Left cardiac atrium (tissue), 4 donors: ENCODE measurements around the gene KCNC1. TPM values are rescaled to one million over a fixed set of nuclear protein-coding genes. Genes with fewer than 3 reads are reported as not detected.

Experiments used
- ATAC-seq, 2 donors: fragments of 200-7000 bp; cut with Tn5 transposase; one replicate each; pipeline ENCODE4 v1.9.1; 2020; ENCODE audit warnings: mild to moderate bottlenecking in 2 of 2, moderate library complexity in 2 of 2
- DNase-seq: peaks from one replicate; pipeline ENCODE4 v3.0.0-alpha.2; 2020
- intact Hi-C, 2 donors: fragments of 100-400 bp; cut with DNase I; formaldehyde crosslinking; loops; one replicate each; pipeline versions ENCODE4 v1.14.1 to v1.15.1; 2022 to 2023
- total RNA-seq, 2 donors: library from RNA; stranded (reverse); fragmentation: NEBNext Ultra II Directional; extraction: Animal tissue kit (Norgen Biotek cat#: 25700); gene quantifications; one replicate each; pipeline ENCODE4 v1.2.1, GENCODE V29; 2021
- donor health status: DM: no; HTN: yes; CAD: no.
- donor health status: DM: no; HTN: yes; CAD: no; lungs with severe emphysema.
- donor health status: DM: yes; HTN: yes; CAD: no.
- donor health status: Dilated cardiomyopathy.

KCNC1 gene
- total RNA-seq, 2 donors from 2014 or later, result not detected

GRCh38 chr11:17767301-17767885 lies 32.8 kb downstream of the KCNC1 start:
- no peak for ATAC-seq
- peak; percentile 7 for DNase-seq
- intact Hi-C loops, result no loop called here

DNA sequence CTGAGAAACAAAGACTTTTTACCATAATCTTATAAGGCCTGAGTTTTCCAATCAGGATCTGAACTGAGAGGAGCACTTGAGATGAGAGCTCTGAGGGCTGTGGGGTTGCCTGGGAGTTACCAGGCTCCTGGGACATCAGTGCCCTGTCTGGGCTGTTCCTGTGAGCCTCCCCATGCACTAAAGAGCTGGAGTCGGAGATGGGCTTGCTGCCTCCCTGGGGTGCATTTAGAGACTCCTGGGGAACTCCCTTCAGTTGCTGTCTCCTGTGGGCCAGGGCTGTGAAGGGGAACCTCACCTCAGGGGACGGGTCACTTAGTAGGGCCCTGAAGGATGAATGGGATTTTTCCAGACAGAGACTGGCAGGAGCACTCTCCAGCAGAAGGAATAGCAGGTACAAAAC lies 33.3 kb downstream of the KCNC1 start:
- ATAC-seq (no peak), DNase-seq (peak; percentile 2)
- intact Hi-C loops, result no loop called here

- ATAC-seq (no peak), DNase-seq (no peak)
- intact Hi-C loops, result no loop called here
These were observed 34.0 kb downstream of the KCNC1 start for GRCh38 chr11:17768547-17768946.

DNA sequence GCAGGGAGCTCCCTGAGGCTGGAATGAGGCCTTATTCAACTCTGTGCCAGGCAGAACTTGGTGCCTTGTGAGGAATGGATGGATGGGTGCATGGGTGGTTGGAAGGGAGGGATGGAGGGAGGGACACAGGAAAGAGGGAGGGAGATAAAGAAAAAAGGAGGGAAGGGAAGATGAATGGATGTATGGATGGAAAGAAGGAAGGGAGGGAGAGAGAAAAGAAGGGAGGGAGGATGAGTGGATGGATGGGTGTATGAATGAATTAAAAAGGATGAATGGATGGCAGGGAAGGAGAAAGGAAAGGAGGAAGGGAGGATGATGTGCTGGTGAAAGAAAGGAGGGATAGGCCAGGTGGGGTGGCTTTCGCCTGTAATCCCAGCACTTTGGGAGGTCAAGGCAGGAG lies 34.6 kb downstream of the KCNC1 start:
- no peak for ATAC-seq
- intact Hi-C loops, result no loop called here
- no peak for DNase-seq

- DNase-seq, result peak; percentile 39
- intact Hi-C loops, result no loop called here
- peak in 1 of 2 donors; percentile 67 for ATAC-seq
These were observed 35.6 kb downstream of the KCNC1 start for GRCh38 chr11:17770048-17770652.

DNA sequence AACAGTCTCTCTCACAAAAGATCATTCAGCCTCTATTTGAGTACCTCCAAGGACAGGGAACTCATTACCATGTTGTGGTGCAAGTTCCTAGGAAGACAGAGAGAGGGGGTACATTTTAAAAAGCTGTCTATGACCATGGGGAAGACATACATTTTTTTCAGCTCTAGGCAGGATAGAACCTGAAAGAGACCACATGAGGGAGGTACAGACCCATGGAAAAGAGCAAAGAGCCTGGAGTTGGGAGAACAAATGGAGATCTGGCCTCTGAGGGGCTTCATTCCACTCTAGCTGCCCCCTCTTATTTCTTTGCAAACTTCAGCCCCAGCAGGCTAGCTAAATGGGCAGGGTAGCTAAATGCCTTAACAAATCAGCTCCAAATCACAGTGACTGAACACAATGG lies 36.3 kb downstream of the KCNC1 start:
- intact Hi-C loops, result no loop called here
- no peak for DNase-seq
- ATAC-seq, result no peak

DNA sequence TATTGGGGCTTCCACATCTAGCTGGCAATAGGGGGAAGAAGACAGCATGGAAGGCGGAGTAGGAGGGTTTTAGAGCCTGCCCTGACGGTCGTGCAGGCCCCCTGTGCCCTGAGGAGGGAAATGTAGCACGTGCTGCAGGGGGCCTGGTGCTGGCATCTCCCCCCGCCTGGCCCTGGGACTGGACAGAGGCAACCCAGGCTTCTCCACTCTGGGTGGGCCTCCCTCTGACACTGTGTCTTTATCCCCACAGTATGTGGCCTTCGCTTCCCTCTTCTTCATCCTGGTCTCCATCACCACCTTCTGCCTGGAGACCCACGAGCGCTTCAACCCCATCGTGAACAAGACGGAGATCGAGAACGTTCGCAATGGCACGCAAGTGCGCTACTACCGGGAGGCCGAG lies 36.8 kb downstream of the KCNC1 start:
- DNase-seq (no peak), ATAC-seq (no peak)
- intact Hi-C loops, result no loop called here

- intact Hi-C loops, result no loop called here
- DNase-seq (no peak), ATAC-seq (no peak)
These were observed 37.3 kb downstream of the KCNC1 start for GRCh38 chr11:17771841-17772401.

GRCh38 chr11:17772704-17773600 lies 38.4 kb downstream of the KCNC1 start:
- ATAC-seq (no peak), DNase-seq (no peak)
- intact Hi-C loops, result no loop called here

DNA sequence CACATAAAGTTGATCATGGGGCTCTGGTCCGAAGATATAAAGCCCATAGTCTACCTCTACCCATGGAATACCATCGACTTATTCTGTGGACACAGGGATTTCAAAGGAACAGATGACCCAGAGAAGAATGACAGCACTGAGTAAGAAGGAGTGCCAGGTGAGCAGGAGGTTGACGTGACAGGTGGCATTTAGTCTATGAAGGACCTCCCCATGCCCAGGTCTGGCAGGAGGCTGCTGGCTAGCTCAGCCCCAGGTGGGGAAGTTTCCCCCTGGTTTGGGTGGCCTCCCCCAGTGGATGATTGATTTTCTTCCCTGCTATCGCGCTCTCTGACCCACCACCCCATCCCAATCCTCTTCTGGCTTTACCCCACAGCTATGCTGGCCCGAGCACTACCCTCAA lies 39.1 kb downstream of the KCNC1 start:
- intact Hi-C loops, result no loop called here
- DNase-seq (no peak), ATAC-seq (no peak)

GRCh38 chr11:17774232-17775034 lies 39.9 kb downstream of the KCNC1 start:
- ATAC-seq (no peak), DNase-seq (no peak)
- intact Hi-C loops, result no loop called here

GRCh38 chr11:17775035-17775348 lies 40.4 kb downstream of the KCNC1 start:
- DNase-seq (no peak), ATAC-seq (no peak)
- intact Hi-C loops, result no loop called here

DNA sequence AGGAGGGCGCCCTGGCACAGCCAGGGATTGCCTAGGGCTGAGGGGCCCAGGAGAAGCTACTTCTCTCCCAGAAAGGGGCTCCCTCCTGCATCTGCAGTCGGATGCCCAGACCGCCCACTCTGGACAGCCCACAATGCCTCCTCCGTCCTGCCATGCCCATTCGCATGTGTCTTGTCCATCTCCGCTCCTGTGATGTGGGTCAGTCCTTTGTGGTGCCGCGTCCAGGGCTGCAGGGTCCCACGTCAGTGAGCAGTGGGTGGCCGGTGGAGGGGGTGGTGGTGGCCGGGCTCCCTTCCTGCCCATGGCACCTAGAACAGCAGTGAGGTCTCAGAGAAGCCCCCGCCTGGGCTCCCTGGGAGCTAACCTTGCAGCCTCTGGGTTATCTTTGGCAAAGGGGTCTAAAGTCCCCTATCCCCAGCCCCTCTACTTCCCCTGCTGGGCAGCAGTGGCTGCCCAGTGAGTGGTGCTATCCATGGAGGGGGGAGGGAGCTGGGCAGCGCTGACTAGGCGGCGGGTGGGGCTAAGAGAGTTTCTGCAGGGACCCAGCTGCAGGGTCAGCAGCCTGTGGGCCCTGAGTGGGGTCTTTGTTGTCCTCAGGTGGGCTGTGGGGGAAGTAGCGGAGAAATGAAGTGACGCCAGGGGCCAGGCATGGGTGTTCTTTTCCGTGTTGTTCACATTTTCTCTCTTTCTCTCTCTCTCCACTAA lies 41.1 kb downstream of the KCNC1 start:
- ATAC-seq (no peak), DNase-seq (no peak)
- intact Hi-C loops, result no loop called here

DNA sequence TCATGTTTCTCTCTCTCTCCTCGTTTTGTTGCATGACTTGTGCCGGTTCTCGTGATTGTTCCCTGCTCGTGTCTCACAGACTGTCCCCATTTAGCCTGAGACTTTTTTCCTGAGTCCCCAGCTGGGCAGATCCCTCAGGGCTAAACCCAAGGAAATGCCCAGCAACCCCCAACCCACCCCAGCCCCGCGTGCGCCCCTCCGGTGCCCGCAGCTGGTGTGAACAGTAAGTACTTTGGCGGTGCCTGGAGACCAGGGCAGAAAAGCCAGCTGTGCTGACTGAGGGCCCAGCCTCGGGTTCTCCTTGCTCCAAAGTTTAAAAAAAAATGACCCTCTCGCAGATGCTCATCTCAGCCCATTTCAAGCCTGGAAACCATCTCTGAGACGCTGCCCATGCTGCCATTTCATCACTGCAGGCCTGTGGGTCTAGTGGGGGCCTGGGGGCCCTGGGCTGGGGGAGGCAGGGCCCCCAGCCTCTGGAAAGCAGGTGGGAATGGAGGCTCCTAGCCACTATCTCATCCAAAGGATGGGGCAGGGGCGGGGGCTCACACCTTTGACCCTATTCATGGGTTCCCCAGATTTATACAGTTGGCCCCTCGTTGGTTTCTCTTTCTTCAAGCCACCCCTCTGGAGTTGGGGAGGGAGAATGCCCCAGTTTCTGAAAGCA lies 41.8 kb downstream of the KCNC1 start:
- intact Hi-C loops, result no loop called here
- DNase-seq (no peak), ATAC-seq (no peak)

- no peak for ATAC-seq
- DNase-seq, result no peak
- intact Hi-C loops, result no loop called here
These were observed 42.6 kb downstream of the KCNC1 start for GRCh38 chr11:17777086-17777737.

DNA sequence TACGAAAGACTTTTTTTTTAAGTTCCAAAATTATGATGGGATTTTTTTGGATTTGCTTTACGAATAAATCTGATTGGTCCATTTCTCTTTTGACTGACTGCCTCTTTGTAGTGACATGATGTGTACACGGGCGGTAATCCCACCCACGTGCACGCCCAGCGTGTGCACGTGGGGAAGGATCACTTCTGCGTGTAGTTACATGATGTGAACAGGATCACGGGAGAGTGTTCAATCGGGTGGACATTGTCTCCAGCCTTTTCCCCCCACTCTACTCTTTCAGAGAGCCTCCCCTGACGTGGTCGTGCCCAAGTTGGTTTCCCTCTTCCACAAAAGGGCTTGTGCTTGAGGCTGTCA lies 43.1 kb downstream of the KCNC1 start:
- DNase-seq (no peak), ATAC-seq (no peak)
- intact Hi-C loops, result no loop called here

DNA sequence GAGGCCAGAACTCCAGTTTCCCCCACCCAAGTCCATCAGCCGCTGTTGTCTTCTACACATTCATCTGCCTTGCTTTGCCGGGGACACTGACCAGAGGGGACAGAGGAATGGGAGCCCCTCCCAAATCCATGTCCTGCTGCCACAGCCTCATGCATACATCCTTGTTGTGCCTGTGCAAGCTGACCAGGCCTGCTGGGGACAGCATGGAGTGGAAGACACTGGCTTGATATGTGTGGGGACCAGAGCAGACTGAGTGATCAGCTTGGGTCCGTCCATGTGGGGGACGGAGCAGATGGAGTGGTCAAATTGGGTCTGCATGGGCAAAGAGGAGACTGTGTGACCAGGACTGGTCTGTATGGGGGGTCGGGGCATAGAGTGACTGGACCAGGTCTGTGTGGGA lies 43.8 kb downstream of the KCNC1 start:
- DNase-seq (no peak), ATAC-seq (no peak)
- intact Hi-C loops, result no loop called here
